CD4-positive, alpha-beta T cell treated with Interleukin-17A for 1 hour (primary cell): ENCODE data around the gene ASCC3.

ENCODE experiments used
- DNase-seq: peaks from one replicate; pipeline ENCODE4 v3.0.0-alpha.2; 2020

Gene ASCC3

DNA sequence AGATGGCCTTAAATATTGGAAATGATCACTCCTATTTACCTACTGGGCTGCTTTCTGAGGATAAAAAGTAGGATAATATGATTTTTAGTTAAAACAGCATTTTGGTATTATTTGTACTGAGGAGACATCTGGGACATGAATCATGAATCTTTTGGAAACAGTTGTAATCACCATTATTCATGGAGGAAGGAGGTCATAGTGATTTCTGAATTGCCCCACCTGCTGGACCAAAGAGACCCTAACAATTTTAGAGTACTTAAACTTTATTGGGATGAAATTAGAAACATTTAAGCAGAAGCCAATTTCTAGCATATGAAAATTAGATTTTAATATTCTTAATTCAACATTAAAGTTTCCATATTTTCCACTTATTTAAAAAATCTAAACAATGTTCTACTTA is 308.0 kb downstream of the ASCC3 start:
- DNase-seq: no peak

DNA sequence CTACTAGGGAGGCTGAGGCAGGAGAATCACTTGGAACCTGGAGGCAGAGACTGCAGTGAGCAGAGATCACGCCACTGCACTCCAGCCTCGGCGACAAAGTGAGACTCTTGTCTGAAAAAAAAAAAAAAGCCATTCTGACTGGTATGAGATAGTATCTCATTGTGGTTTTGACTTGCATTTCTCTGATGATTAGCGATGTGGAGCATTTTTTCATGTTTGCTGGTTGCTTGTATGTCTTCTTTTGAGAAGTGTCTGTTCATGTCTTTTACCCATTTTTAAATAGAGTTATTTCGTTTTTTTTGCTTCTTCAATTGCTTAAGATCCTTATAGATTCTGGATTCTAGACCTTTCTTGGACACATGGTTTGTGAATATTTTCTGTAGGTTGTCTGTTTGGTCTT is 312.9 kb downstream of the ASCC3 start:
- DNase-seq: no peak

DNA sequence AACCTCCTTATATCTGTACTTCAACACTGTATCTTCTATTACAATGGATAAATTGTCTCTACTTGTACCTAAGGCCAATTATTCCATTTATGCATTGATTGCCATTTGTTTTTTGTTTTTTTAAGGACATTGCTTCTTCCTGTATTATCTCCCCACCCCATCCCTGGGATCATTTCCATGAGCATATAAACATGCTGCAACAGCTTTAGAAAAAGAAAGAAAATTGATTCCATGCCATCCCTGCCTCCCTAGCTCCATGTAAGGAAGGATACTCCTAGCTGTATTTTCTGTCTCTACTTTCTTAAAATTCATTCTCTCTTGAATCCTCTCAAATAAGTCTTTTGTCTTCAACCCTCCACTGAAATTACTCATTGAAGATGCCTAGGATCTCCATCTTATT is 314.6 kb downstream of the ASCC3 start:
- DNase-seq: no peak

DNA sequence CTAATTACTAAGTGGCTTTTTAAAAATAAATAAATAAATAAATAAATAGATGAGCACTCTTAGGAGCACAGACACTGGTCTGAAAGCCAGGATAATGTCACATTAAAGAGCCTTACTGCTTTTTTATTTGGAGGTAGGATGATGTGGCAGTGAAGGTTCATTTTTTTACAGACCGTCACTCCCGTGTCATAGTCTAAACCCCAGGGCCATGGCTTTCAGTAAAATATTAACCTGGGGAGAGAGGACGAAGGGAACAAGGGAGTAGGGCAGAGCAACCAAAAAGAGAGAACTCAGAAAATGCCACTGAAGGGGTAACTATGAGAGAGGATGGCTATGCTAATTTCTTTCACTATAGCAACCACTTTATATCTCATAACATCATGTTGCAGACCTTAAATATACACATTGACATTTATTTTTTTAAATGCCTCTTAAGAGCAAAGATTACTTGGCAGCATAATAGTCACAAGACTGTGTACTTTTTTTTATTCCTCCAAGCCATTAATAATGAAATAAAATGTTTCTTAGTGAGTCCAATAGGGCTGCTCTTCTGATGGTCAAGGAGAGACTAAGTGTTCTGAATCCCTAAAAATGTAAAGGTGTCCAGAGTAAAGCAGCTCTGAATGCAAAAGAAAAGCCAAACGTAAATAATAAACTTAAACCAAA is 315.6 kb downstream of the ASCC3 start:
- no peak for DNase-seq

DNA sequence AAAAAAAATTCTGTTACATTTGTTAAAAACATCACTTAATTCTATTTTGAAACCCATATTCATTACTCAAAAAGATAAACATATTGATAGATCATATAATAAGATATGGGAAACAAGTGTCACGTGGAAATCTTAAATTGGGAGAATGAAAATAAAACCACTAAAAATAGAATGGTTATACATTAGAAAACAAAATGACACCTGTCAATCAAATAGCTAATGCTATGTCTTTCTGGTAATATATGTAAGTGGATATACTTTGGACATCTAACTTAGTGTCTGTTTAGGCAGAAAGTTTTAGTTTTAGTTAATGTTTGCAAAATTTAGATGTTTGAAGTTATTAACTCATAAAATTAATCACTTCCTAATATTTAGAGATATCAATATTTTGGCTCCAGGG is 321.3 kb downstream of the ASCC3 start:
- DNase-seq: no peak

DNA sequence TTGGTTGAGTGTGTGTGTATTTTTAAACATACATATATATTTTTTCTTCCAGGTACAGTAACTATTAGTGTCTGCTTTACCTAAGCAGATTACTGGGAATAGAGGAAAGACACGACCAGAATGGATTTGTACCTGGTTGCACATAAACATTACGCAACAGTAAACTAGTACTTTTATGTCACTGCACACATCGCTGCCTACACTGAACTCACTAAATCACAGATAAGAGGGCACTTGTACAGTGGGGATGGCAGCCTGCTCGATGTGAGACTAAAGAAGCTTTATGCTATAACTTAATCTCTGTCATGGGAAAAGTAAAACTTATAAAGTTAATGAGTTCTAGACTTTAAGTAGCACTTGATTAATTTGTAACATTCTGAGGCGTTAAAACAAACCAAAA is 326.9 kb downstream of the ASCC3 start:
- DNase-seq: no peak

DNA sequence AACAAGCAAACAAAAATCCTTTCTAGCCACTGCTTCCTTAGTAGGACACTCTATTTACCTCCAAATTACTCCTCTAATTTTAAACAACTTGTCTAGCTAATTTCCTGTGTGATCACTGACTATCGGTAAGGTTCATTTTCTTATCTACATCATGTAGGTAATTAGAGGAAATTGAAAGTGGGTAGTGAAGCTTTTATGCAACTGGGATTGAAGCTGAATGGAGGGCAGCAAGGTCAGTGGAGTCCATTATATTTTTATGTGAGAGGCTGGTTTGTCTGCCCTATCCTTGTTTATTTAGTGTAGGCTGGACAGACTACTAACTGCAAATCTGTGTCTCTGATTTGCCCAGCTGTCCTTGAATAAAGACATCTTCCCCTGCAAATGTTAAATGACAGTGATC is 327.9 kb downstream of the ASCC3 start:
- DNase-seq: no peak

DNA sequence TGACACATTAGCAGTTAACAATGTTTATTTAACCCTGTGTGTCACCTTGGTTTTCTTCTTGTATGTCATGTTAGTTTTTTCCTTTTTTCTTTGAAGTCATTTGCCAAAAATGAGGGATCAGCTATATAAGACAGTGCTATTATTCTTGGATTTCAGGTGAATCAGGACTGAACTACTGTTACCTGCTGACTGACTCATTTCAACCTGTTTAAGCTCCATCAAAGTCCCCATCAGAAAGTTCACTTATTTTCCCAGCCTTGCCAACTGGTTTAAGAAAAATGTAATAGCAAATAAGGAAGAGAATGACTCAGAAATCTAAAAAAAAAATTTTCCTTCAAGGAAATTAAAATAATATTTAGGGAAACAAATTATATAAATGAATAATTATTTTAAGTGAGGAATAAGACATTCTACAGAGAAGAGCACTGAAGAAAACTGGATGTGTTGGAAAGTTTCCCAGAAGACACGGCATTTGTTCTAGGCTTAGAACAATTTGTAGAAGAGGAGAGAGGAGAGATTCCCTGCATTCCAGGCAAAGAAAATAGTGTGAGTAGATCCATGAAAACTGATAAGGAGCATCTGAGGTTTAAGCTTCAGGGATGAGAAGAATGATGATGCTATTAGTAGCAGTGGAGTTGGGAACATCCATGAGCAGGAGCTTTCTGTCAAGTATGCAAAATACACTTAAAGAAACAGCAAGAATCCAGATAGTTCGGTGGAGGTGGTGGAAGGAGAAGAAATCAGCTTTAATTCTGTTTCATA is 331.5 kb downstream of the ASCC3 start:
- DNase-seq: no peak

DNA sequence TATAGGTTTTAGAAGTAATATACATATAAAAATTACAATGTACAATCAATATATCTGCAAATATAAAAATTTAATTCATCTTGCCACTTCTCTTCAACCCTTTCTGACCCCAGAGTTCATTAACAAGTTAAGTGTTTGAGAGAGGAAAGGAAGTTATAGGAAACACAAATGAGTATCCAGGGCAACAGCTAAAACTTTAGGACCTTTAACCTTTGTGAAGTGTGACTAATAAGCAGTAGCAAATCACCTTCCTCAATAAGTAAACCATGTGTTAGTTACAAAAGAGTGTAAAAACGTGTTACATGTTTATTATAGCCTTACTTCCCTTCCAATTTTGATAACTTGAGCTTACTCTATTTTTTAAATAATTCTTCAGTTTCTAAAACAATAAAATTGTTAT is 343.0 kb downstream of the ASCC3 start:
- DNase-seq: no peak

DNA sequence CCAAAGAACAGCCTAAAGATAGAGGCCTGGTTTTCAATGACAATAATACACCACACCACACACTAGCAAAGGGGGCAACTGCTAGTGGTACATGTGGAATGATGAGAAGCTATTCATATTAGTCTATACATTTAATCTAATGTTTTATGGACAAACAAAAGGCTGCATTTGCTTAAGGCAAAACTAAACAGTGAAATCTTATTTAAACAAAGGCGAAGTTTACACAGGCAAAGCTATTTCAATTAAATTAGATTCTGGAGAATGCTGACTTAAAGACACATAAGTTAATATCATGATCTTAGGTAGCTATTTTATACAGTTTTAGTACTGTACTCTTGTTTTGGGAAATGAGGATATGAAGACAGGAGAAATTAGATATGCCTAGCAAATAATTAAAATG is 362.5 kb downstream of the ASCC3 start:
- no peak for DNase-seq

DNA sequence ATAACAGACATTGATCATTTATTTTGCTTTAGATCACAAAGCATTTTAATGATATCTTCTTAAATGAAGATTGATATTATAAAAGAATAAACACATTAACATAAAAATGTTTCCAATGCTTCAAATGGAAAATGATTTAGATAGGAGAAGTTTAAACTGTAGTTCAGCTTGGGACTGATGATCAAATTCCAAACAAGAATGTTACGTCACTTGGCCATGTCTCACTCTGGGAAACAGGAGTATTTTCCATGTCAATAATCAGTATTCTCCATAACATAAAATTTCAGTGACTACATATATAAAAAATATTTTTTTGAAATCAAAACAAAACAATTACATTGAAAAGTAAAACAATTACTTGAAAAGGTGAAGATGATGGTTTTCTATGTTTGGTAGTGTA is 363.5 kb downstream of the ASCC3 start:
- no peak for DNase-seq

DNA sequence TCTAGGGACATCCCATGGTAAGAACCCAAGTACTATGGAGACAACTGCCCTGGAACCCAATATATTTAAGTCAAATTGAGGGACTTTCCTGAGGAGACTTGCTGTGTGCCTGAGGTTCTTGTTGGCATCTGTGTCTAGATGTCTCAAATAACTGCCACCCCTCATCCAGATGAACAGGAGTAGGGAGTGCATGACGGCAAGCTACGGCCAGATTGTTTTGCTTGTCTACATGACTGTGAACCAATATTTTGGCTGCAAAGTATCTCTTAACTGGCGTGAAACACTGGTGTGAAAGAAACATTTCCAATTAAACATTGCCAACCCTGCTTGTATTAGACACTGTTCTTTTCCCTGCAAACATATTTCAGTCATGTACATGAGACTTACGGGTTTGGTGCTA is 364.0 kb downstream of the ASCC3 start:
- no peak for DNase-seq

DNA sequence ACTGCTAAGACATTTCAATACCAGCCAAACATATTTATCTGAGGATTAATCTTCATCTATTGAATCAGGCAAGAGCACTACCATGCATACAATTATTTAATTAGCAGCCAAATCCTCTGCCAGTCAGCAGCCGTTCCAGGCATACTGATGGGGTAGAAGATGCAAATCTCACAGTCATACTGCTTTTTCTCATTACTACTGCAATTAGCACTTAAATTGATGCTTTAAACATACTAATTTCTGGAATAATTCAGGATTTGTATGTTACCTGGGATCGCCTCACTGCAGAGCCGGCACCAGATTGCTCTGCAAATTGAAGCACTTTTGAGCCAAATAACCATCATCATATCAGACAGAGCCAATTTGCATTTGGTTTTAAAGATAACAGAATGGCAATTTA is 366.5 kb downstream of the ASCC3 start:
- DNase-seq: no peak

DNA sequence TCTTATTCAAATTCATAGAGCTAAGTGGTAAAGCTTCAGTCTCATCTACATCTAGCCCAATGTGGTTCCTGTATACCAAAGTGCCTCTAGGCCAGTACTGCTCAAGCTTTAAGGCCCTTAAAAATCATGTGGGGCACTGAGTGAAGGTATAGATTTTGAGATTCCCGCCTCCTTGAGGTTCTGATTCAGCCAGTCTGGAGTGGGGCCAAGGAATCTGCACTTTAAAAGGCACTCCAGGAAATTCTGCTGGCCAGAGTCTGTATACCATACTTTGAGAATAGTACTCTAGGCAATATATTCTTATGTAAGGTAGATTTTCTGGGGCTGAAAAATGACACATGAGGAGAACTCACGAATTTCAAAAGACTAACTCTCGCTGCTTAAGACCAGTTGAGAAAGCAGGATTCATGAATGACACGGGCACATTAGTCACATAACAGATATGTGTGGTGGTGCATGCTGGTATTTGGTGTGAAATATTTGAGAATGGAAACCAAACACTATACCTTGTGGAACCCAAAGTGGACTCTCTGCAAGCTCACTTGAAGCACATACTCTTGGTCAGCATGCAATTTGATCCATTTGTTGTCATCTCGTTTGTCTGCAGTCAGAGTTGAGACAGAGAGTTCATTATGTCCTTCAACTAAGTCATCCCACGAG is 368.8 kb downstream of the ASCC3 start:
- DNase-seq: no peak

DNA sequence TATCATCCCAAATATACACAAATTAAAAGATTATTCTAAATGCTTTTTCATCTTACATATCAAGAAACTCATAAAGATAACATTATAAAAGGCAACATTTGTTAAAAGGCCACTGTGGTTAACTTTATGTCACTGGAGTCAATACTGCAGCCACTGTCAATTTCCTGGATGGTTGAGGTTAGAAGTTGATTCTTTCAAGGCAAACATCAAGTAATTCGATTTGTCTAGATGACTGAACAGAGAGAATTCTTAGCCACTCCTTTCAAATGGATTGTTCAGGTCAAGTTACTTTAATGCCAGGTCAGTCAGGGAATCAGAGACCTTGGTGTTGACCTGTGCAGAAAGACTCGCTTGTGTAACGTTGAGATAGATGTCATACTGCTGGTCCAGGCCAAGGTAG is 372.0 kb downstream of the ASCC3 start:
- DNase-seq: no peak

DNA sequence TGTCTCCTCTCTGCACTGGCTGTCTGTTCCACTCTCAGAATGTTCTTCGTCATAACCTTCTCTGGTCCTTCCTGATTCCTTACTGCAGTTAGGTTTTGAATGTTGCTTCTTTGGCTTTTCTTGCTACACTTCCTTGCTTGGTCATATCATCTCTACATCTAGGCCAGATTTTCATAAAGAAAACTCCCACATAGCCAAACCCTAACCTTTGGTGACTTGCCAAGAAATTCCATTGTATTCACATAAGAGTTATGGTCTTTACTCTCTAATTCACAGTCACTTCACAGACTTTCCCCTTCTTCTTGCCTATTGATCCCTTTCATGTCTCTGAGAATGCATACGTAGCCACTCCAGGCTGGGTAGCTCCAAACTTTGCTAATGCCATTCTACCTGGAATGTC is 374.5 kb downstream of the ASCC3 start:
- no peak for DNase-seq

DNA sequence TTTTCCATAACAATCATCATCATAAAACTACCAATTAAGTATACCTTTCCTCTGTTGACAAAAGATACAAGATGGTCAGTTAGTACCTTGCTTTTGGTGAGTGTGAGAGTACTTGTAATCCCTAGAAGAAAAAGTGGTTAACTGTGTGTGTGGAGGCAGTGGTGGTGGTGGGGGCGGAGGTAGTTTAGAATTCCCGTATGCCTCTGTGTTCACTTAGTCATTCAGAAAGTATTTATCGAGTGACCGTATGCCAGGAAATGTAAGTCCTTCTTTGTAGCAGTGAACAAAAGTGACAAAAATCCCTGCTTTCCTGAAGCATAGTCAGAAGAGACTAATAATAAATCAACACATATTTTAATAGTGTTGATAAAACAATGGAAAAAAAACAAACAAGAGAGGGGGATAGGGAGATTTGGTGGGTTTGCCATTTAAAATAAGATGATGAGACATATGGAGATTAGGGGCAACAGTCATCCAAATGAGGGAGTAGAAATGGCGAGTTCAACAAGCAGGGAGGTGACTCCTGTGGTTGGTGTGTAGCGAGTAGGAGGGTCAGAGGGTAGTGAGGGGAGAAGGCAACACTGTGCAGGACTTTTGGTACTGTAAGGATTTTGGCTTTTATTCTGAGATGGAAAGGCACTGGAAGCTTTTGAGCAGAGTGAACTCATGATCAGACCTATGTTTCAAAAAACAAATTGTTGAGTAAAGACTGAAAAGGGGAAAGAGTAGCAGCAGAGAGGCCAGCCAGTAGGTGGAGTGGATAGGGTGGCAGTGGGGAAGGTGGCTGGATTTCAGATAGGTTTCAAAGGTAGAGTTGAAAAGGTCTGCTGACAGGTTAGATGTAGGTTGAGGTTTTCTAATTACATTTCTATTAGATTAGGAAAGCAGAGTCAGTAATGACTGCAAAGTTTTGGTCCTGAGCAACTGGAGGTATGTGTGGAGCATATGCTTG is 376.1 kb downstream of the ASCC3 start:
- no peak for DNase-seq

DNA sequence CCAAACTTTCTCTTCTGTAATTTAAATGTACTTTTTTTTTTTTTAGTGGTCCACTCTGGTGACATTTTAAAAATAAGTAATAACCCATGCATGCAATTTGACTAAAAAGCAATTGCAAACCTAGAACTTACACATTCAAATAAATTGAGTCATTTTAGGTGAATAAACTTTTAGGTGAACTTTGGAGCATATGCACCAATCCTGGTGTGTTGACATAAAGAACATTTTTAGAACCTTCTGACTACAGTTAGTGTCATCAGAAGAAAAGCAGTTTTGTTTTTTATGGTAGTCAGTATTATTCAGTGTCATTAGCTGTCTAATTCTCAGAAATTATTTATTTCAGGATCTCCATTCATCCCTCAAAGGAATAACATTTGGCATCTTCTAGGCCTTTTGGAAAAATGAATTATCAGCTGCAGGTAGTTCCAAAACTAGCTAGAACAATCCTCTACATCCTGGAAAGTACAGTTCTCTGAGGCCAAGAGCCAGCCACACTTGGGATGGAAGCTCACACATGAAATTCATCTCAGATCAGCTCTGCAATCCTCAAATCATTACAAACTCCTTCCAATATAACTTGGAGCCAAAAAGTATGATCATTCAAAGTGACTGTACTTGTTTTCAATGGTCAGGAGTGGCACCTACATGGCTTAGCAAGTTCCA is 378.0 kb downstream of the ASCC3 start:
- DNase-seq: no peak

DNA sequence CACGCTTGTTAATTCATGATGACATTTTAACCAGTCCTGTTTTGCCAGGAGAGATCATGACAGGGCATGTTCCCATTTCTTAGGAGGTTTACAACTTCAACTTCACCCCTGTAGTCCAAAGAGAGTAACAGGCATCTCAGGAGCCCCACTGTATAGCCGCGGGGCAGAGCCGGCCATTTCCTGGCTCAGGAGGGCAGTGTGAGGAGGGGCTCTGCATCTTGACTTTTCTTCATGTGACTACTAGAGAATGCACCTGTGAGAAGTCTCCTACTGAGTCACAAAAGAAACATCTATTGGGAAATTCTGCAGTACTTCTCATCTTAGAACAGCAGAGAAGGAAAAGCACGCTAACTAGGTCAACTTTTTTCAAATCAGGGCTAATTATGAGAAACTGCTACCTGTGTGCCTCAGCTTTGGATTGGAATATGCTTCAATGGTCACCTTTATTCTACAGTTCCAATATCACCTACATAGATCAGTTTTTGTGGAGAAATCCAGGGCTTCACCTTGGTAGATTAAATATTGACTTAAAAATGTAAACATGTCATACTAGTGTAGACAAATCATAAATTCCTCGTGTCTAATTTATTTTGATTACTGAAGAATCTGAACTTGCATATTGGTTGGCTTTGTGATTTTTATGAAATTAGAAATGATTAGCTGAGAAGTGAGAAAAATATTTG is 387.8 kb downstream of the ASCC3 start:
- no peak for DNase-seq

DNA sequence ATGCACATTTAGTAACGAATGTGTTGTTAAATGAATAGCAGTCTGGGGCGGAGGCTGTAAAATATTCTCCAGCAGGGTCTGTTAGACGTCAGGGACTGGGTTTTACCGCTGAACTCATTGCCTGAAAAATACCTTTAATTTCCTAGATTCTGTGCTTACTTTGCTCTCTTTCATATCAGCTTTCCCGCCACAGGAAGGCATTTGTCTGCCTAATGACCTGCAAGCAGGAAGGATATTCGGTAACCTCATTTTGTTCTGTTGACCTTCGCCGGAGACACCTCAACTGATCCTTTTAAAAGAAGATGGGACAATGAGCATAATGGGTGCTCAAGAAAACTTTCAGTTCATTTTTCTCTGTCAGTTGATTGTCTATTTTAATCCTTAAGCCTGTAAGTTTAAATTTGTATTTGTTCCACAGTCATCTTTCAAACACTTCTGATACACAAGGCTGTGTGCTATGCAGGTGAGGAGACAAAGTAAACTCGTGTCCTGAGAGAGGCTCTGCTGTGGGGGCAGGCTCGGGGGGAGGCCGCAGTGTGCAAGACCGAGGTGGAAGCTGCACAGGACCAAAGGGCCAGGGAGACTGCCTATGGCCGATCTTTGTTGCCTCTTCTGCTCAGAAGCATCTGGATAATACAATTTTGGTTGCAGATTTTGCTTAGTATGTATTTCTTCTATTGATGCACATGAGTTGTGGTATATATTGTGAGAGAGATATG is 389.0 kb downstream of the ASCC3 start:
- no peak for DNase-seq

DNA sequence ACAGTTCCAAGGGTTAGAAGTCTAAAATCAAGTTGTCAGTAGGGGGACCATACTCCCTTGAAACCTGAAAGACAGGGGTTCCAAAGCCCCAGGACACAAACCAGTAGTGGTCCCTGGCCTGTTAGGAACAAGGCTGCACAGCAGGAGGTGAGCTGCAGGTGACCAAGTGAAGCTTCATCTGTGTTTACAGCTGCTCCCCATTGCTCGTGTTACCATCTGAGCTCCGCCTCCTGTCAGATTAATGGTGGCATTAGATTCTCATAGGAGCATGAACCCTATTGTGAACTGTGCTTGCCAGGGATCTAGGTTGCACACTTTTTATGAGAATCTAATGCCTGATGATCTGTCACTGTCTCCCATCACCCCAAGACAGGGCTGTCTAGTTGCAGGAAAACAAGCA is 391.1 kb downstream of the ASCC3 start:
- DNase-seq: no peak
